GM12878 (cell line): ENCODE measurements around the gene PPP1R18. TPM values are rescaled to one million over a fixed set of nuclear protein-coding genes. Genes with fewer than 3 reads are reported as not detected.

ENCODE experiments used
- CHD2 ChIP-seq: IDR thresholded peaks from 2 replicates; pipeline ENCODE4 v1.6.1; 2011; ENCODE audit warnings: low read depth, low read length, improper control_type of control experiment, borderline replicate concordance
- EZH2 ChIP-seq: IDR thresholded peaks from 2 replicates; pipeline ENCODE4 v1.6.1; 2012; ENCODE audit warnings: low read depth, mild to moderate bottlenecking, control low read depth, inconsistent platforms, low read length, borderline replicate concordance; ENCODE audit not compliant: control insufficient read depth
- FOXM1 ChIP-seq: IDR thresholded peaks from 2 replicates; pipeline ENCODE4 v1.6.1; 2012; ENCODE audit warnings: low read depth, mild to moderate bottlenecking, inconsistent platforms, low read length, moderate library complexity
- IRF5 ChIP-seq: fragments of 450-650 bp; IDR thresholded peaks from 2 replicates; pipeline ENCODE4 v1.6.1; 2017; ENCODE audit warnings: borderline replicate concordance
- KDM1A ChIP-seq: fragments of 200-600 bp; sonication (generic); IDR thresholded peaks from 2 replicates; pipeline ENCODE4 v1.6.1; 2016; ENCODE audit warnings: borderline replicate concordance
- MAX ChIP-seq: IDR thresholded peaks from 2 replicates; pipeline ENCODE4 v1.6.1; 2012; ENCODE audit warnings: low read depth, low read length, improper control_type of control experiment
- MTA2 ChIP-seq: fragments of 450-650 bp; IDR thresholded peaks from 2 replicates; pipeline ENCODE4 v1.6.1; 2016; ENCODE audit warnings: low read depth, mild to moderate bottlenecking, moderate library complexity
- NBN ChIP-seq: fragments of 450-650 bp; IDR thresholded peaks from 2 replicates; pipeline ENCODE4 v1.6.1; 2016
- NFYA ChIP-seq: IDR thresholded peaks from 2 replicates; pipeline ENCODE4 v1.6.1; 2011; ENCODE audit warnings: low read depth, mild to moderate bottlenecking, low read length, improper control_type of control experiment, borderline replicate concordance
- NR2F1 ChIP-seq: fragments of 450-650 bp; conservative IDR thresholded peaks from 2 replicates; pipeline ENCODE4 v1.6.1; 2017; ENCODE audit warnings: mild to moderate bottlenecking
- PAX8 ChIP-seq: fragments of 450-650 bp; IDR thresholded peaks from 2 replicates; pipeline ENCODE4 v1.6.1; 2017; ENCODE audit warnings: mild to moderate bottlenecking, moderate library complexity
- PBX3 ChIP-seq: IDR thresholded peaks from 2 replicates; pipeline ENCODE4 v1.6.1; 2011; ENCODE audit warnings: mild to moderate bottlenecking, low read depth, low read length, moderate library complexity; ENCODE audit not compliant: insufficient replicate concordance
- POU2F2 ChIP-seq: IDR thresholded peaks from 3 replicates; pipeline ENCODE4 v1.6.1; 2011; ENCODE audit warnings: low read depth, mild to moderate bottlenecking, low read length, borderline replicate concordance
- SPI1 ChIP-seq: IDR thresholded peaks from 2 replicates; pipeline ENCODE4 v1.6.1; 2011; ENCODE audit warnings: low read depth, mild to moderate bottlenecking, low read length, moderate library complexity, borderline replicate concordance; ENCODE audit not compliant: insufficient read depth
- SREBF1 ChIP-seq: IDR thresholded peaks from 2 replicates; pipeline ENCODE4 v1.6.1; 2012; ENCODE audit warnings: mild to moderate bottlenecking, low read length
- ZNF207 ChIP-seq: fragments of 450-650 bp; IDR thresholded peaks from 2 replicates; pipeline ENCODE4 v1.6.1; 2014; ENCODE audit warnings: antibody characterized with exemption, mild to moderate bottlenecking, borderline replicate concordance
- ZNF217 ChIP-seq: fragments of 450-650 bp; IDR thresholded peaks from 2 replicates; pipeline ENCODE4 v1.6.1; 2017; ENCODE audit warnings: antibody characterized with exemption, mild to moderate bottlenecking
- ZNF592 ChIP-seq: fragments of 450-650 bp; IDR thresholded peaks from 2 replicates; pipeline ENCODE4 v1.6.1; 2017; ENCODE audit warnings: mild to moderate bottlenecking, moderate library complexity
- ZNF622 ChIP-seq: fragments of 450-650 bp; IDR thresholded peaks from 2 replicates; pipeline ENCODE4 v1.6.1; 2017; ENCODE audit warnings: mild to moderate bottlenecking, inconsistent platforms
- polyA plus RNA-seq, 11 experiments: library from polyadenylated mRNA; depleted of rRNA in 4 of 11; unstranded in 6 of 11; stranded (reverse) in 5 of 11; fragments of >200 nt; fragmentation: Nextera tagmentation in 4 of 11; fragmentation: Illumina TruSeq in 1 of 11; extraction: Ambion mirVana in 4 of 11; extraction: Trizol in 1 of 11; gene quantifications; 1 replicate in 1 of 11; 2 replicates in 10 of 11; pipeline versions ENCODE4 v1.2.1 to v1.2.3, GENCODE V29; 2011 to 2016; ENCODE audit warnings: inconsistent platforms in 2 of 11, missing spikeins in 2 of 11, low read depth in 1 of 11
- total RNA-seq, 4 experiments: library from RNA; depleted of rRNA in 3 of 4; stranded (reverse); fragments of >200 nt in 3 of 4; fragmentation: Illumina TruSeq in 1 of 4; extraction: Trizol in 1 of 4; gene quantifications; 2 replicates each; pipeline versions ENCODE4 v1.2.1 to v1.2.3, GENCODE V29; 2013 to 2021

Gene PPP1R18
- total and polyA plus RNA-seq, 10 of the 15 experiments (the other 5 are each of a cell fraction or from before 2014, with no cell fraction given) = 21.0 to 119 (median 52.6) TPM

GRCh38 chr6:30672445-30673253 lies 13.8 kb downstream of the PPP1R18 start, which contains the start of gene DHX16 (continued):
- TF ChIP-seq SPI1 = no peak
- peak; percentile 87 for TF ChIP-seq CHD2
- no peak for TF ChIP-seq ZNF622
- TF ChIP-seq ZNF217 = no peak
- no peak for TF ChIP-seq MTA2
- no peak for TF ChIP-seq PBX3
- TF ChIP-seq KDM1A = no peak
- no peak for TF ChIP-seq PAX8
- no peak for TF ChIP-seq NR2F1
- TF ChIP-seq ZNF207 = peak; percentile 88
- TF ChIP-seq NBN = no peak; the same call in none of the 2 replicates
- TF ChIP-seq IRF5 = no peak
- no peak for TF ChIP-seq EZH2
- TF ChIP-seq MAX = no peak
- no peak for TF ChIP-seq ZNF592
- TF ChIP-seq POU2F2 = no peak; the same call in 2 of the 3 replicates
- TF ChIP-seq FOXM1 = no peak
- no peak for TF ChIP-seq SREBF1
- no peak for TF ChIP-seq NFYA
